ENCODE data around the gene LPCAT3.

Gene LPCAT3

GRCh38 chr12:6967651-6968100, 50.6 kb downstream of the LPCAT3 start:
- FAIRE-seq: no peak

GRCh38 chr12:6966351-6966750, 51.9 kb downstream of the LPCAT3 start:
- DNase-seq (ENCODE audit: extremely low spot score, insufficient read length, low read depth): no peak
- no peak for FAIRE-seq

More at GRCh38 chr12:6967651-6968100, 50.6 kb downstream of the LPCAT3 start:
- no peak for DNase-seq (ENCODE audit: extremely low spot score, insufficient read length, low read depth)

- FAIRE-seq (no peak), DNase-seq (ENCODE audit: extremely low spot score, insufficient read length, low read depth) (no peak)
Measured at GRCh38 chr12:6965714-6966113, 52.6 kb downstream of the LPCAT3 start.

GRCh38 chr12:6965026-6965661, 53.1 kb downstream of the LPCAT3 start:
- FAIRE-seq: peak; percentile 87
- DNase-seq (ENCODE audit: extremely low spot score, insufficient read length, low read depth): no peak

GRCh38 chr12:6964605-6965025, 53.7 kb downstream of the LPCAT3 start:
- DNase-seq (ENCODE audit: extremely low spot score, insufficient read length, low read depth) (no peak), FAIRE-seq (no peak)

GRCh38 chr12:6963791-6964413, 54.4 kb downstream of the LPCAT3 start:
- FAIRE-seq: no peak
- no peak for DNase-seq (ENCODE audit: extremely low spot score, insufficient read length, low read depth)

GRCh38 chr12:6963016-6963731, 55.1 kb downstream of the LPCAT3 start:
- DNase-seq (ENCODE audit: extremely low spot score, insufficient read length, low read depth): no peak
- no peak for FAIRE-seq

- DNase-seq (ENCODE audit: extremely low spot score, insufficient read length, low read depth): no peak
Measured at GRCh38 chr12:6962285-6963015, 55.8 kb downstream of the LPCAT3 start.

GRCh38 chr12:6961695-6962284, 56.5 kb downstream of the LPCAT3 start:
- DNase-seq (ENCODE audit: extremely low spot score, insufficient read length, low read depth): no peak
- FAIRE-seq: peak; percentile 42

More at GRCh38 chr12:6962285-6963015, 55.8 kb downstream of the LPCAT3 start:
- no peak for FAIRE-seq

GRCh38 chr12:6961278-6961694, 57.0 kb downstream of the LPCAT3 start:
- FAIRE-seq (no peak), DNase-seq (ENCODE audit: extremely low spot score, insufficient read length, low read depth) (no peak)

- FAIRE-seq: peak; percentile 86
Measured at GRCh38 chr12:6960593-6961277, 57.5 kb downstream of the LPCAT3 start.

GRCh38 chr12:6959805-6960592, 58.3 kb downstream of the LPCAT3 start:
- FAIRE-seq: no peak
- DNase-seq (ENCODE audit: extremely low spot score, insufficient read length, low read depth): no peak

More at GRCh38 chr12:6960593-6961277, 57.5 kb downstream of the LPCAT3 start:
- DNase-seq (ENCODE audit: extremely low spot score, insufficient read length, low read depth): no peak

- no peak for DNase-seq (ENCODE audit: extremely low spot score, insufficient read length, low read depth)
- peak; percentile 98 for FAIRE-seq
Measured at GRCh38 chr12:6959058-6959804, 59.0 kb downstream of the LPCAT3 start.

- no peak for DNase-seq (ENCODE audit: extremely low spot score, insufficient read length, low read depth)
- no peak for FAIRE-seq
Measured at GRCh38 chr12:6958609-6959057, 59.6 kb downstream of the LPCAT3 start.

GRCh38 chr12:6957741-6958608, 60.3 kb downstream of the LPCAT3 start:
- peak; percentile 5 for FAIRE-seq
- DNase-seq (ENCODE audit: extremely low spot score, insufficient read length, low read depth): no peak

GRCh38 chr12:6957151-6957701, 61.0 kb downstream of the LPCAT3 start:
- FAIRE-seq: peak; percentile 55

More at GRCh38 chr12:6957151-6957701, 61.0 kb downstream of the LPCAT3 start:
- no peak for DNase-seq (ENCODE audit: extremely low spot score, insufficient read length, low read depth)
